Measurements from ENCODE around the gene DPYSL4.

DPYSL4 gene

DNA sequence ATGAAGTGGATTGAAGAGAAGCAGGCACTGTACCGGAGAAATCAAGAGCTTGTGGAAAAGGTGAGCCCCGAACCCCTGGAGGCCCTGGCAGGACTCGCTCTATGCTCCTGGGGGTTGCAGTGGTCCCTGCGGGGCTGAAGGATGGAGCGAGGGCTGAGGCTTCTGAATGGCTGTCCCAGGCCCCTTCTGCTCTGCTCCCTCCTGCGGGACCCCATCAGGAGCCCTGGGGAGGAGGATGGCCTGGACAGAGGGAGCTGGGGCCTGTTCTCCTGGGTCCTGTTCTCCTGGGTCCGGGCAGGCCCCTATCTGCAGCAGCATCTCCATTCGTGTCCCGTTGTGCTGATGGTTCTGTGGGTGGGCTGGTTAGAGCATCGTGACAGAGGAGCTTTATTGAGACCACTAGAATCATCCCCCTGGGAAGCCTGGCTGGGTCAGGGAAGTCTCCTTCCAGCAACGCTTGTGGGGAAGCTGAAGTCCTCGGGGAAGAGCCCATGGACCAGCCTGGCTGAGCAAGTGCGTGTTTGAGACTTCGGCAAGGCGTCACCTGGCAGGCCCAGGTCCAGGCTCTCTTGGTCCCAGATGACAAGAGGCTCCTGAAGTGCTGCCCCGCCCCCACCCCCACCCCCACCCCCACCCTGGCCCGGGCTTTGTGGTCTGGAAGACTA lies 41.1 kb upstream of the DPYSL4 start:
- no peak overlapping the region for H3K4me3 ChIP-seq (ENCODE audit: low read depth, low read length)
- no peak for DNase-seq (ENCODE audit: low read depth)
- TF ChIP-seq, protein P1, sequence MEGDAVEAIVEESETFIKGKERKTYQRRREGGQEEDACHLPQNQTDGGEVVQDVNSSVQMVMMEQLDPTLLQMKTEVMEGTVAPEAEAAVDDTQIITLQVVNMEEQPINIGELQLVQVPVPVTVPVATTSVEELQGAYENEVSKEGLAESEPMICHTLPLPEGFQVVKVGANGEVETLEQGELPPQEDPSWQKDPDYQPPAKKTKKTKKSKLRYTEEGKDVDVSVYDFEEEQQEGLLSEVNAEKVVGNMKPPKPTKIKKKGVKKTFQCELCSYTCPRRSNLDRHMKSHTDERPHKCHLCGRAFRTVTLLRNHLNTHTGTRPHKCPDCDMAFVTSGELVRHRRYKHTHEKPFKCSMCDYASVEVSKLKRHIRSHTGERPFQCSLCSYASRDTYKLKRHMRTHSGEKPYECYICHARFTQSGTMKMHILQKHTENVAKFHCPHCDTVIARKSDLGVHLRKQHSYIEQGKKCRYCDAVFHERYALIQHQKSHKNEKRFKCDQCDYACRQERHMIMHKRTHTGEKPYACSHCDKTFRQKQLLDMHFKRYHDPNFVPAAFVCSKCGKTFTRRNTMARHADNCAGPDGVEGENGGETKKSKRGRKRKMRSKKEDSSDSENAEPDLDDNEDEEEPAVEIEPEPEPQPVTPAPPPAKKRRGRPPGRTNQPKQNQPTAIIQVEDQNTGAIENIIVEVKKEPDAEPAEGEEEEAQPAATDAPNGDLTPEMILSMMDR (IDR thresholded peaks at IDR 0.05; ENCODE audit: control insufficient read depth, extremely low read depth, insufficient read depth), result no peak

GRCh38 chr10:132146271-132146671 lies 40.5 kb upstream of the DPYSL4 start:
- no peak for DNase-seq (ENCODE audit: low read depth)
- TF ChIP-seq, protein P1 (IDR thresholded peaks at IDR 0.05; ENCODE audit: control insufficient read depth, extremely low read depth, insufficient read depth), result no peak
- H3K4me3 ChIP-seq (ENCODE audit: low read depth, low read length), result no peak overlapping the region

DNA sequence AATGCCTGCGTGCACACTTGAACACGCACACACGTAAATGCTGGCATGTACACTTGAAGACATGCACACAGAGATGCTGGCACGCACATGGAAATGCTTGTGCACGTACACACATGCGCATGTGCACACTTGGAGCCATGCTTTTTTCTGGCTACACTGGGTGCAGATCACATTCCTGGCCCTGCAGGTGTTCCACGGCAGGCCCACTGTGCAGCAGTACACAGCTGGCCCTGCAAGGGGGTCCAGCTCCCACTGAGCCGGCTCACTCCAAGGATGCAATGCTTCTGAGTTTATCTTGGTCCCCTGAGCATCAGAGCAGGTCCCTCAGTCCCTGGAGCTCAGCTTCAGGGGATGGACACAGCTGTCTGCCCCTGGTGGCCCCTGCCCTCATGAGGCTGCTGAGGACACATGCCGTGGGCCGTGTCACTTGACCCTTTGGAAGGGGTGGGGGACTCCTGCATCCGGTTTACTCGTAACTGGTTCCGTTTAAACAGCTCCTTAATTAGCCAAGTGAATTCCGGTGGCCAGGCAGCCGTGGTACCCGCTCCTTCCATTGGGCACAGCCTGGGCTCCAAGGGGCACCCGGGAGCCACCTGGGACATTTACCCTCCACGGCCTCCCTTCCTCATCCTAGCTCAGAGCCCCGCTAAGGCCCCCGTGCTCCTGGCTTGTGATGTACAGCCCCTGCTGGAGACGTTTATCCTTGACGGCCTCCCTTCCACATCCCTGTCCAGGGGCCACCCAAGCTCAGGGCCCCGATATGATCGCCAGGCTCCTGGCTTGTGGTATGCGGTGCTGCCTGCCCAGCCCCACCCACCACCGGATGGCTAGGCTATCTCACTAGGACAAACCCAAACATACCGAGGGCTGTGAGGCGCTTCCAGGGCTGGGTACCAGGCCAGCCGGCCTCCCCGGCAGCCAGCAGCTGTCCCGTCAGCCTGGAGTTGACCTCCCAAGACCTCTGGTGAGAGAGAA lies 39.5 kb upstream of the DPYSL4 start:
- TF ChIP-seq, protein P1 (IDR thresholded peaks at IDR 0.05; ENCODE audit: control insufficient read depth, extremely low read depth, insufficient read depth), result no peak
- no peak overlapping the region for H3K4me3 ChIP-seq (ENCODE audit: low read depth, low read length)
- no peak for DNase-seq (ENCODE audit: low read depth)

GRCh38 chr10:132148261-132149251 lies 38.2 kb upstream of the DPYSL4 start:
- H3K4me3 ChIP-seq (ENCODE audit: low read depth, low read length), result no peak overlapping the region
- TF ChIP-seq, protein P1 (IDR thresholded peaks at IDR 0.05; ENCODE audit: control insufficient read depth, extremely low read depth, insufficient read depth), result no peak
- no peak for DNase-seq (ENCODE audit: low read depth)

DNA sequence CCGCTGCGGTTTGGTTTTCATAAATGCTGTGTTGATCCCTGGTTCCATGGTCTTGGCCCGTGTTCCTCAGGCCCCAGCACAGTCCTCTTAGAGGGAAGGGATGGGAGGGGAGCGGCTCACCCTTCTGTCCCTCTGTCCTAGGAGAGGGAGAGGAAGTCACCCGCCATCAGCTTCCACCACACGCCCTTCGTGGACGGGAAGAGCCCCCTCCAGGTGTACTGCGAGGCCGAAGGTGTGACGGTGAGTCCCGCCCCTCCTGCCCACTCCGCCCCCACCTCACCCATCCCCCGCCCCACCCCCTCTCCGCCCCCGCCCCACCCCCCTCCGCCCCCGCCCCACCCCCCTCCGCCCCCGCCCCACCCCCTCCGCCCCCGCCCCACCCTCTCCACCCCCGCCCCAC lies 37.5 kb upstream of the DPYSL4 start:
- DNase-seq (ENCODE audit: low read depth), result no peak
- TF ChIP-seq, protein P1 (IDR thresholded peaks at IDR 0.05; ENCODE audit: control insufficient read depth, extremely low read depth, insufficient read depth), result no peak
- H3K4me3 ChIP-seq (ENCODE audit: low read depth, low read length), result no peak overlapping the region

GRCh38 chr10:132149917-132150316 lies 36.8 kb upstream of the DPYSL4 start:
- TF ChIP-seq, protein P1 (IDR thresholded peaks at IDR 0.05; ENCODE audit: control insufficient read depth, extremely low read depth, insufficient read depth), result no peak
- no peak for DNase-seq (ENCODE audit: low read depth)

More at GRCh38 chr10:132149917-132150316, 36.8 kb upstream of the DPYSL4 start:
- no peak overlapping the region for H3K4me3 ChIP-seq (ENCODE audit: low read depth, low read length)

All from LNCaP clone FGC (cell line).